Gastroesophageal sphincter (tissue), 3 donors: ENCODE results near the gene PRR22.
"Not testable (repeated sequence)": the region's sequence is repeated elsewhere in the genome, so short reads cannot be mapped to it uniquely, and the experiment has no call there.

Experiments used
- EP300 ChIP-seq: sonication (generic); formaldehyde crosslinking; IDR thresholded peaks from one replicate; pipeline ENCODE4 v1.6.1; 2017; ENCODE audit warnings: antibody characterized with exemption, mild to moderate bottlenecking
- POLR2A ChIP-seq, 2 donors: fragments of 450-650 bp; IDR thresholded peaks; one replicate each; pipeline ENCODE4 v1.6.1; 2017; ENCODE audit warnings: antibody characterized with exemption in 2 of 2, mild to moderate bottlenecking in 2 of 2, moderate library complexity in 1 of 2
- POLR2AphosphoS5 ChIP-seq: sonication (generic); formaldehyde crosslinking; IDR thresholded peaks from one replicate; pipeline ENCODE4 v1.6.1; 2017; ENCODE audit warnings: antibody characterized with exemption
- TF ChIP-seq, protein P1 (sequence below), 4 experiments: fragments of 200-600 bp in 2 of 4; fragments of 450-650 bp in 2 of 4; sonication (generic) in 1 of 4; IDR thresholded peaks; one replicate each; pipeline ENCODE4 v1.5.1; 2017 to 2019; ENCODE audit warnings: antibody characterized with exemption in 4 of 4, mild to moderate bottlenecking in 2 of 4, moderate library complexity in 2 of 4

DNA sequence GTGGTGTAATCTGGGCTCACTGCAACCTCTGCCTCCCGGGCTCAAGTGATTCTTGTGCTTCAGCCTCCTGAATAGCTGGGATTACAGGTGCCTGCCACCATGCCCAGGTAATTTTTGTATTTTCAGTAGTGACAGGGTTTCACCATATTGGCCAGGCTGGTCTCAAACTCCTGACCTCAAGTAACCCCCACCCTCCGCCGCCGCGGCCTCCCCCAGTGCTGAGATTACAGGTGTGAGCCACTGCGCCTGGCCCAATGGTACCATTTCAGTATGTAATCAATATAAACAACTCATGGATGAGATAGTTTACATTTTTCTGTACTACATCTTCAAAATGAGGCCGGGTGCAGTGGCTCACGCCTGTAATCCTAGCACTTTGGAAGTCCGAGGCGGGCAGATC is 39.5 kb downstream of the PRR22 start:
- not testable (repeated sequence) for TF ChIP-seq EP300; POLR2AphosphoS5; POLR2A (IDR thresholded peaks at IDR 0.05)
- TF ChIP-seq, protein P1, sequence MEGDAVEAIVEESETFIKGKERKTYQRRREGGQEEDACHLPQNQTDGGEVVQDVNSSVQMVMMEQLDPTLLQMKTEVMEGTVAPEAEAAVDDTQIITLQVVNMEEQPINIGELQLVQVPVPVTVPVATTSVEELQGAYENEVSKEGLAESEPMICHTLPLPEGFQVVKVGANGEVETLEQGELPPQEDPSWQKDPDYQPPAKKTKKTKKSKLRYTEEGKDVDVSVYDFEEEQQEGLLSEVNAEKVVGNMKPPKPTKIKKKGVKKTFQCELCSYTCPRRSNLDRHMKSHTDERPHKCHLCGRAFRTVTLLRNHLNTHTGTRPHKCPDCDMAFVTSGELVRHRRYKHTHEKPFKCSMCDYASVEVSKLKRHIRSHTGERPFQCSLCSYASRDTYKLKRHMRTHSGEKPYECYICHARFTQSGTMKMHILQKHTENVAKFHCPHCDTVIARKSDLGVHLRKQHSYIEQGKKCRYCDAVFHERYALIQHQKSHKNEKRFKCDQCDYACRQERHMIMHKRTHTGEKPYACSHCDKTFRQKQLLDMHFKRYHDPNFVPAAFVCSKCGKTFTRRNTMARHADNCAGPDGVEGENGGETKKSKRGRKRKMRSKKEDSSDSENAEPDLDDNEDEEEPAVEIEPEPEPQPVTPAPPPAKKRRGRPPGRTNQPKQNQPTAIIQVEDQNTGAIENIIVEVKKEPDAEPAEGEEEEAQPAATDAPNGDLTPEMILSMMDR (IDR thresholded peaks at IDR 0.05) = not testable (repeated sequence)
